ENCODE measurements around the gene HERC3. TPM values are rescaled to one million over a fixed set of nuclear protein-coding genes. Genes with fewer than 3 reads are reported as not detected.

Gene HERC3
- total and polyA plus RNA-seq, 2 donors (not counting 1 experiment from before 2014, with no cell fraction given): 24.0 to 78.1 TPM

DNA sequence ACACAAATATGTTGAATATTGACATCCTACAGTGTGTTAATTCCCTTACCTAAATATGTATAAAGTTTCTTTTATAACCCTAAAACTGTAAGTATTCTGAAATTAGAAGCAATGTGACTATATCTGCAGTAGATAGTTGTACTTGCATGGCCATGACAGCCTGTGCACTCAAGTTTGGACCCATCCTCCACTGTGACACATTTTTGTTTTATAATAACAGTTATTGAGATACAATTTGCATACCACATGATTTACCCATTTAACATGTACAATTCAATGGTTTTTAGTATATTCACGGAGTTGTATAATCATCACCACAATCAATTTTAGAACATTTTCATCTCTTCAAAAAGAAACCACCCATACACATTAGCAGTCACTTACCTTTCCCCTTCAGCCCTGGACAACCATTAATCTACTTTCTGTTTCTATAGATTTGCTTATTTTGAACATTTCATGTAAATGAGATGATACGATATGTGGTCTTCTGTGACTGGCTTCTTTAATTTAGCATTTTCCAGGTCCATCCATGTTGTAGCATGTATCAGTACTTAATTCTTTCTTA is 29.6 kb downstream of the HERC3 start:
- Mint-ChIP-seq H3K4me3 (no peak overlapping the region), H3K9me3 (ENCODE audit: insufficient read depth) (peaks cover 18% of the 10 kb centered on the region), H3K27me3 (no peaks in the 10 kb centered on the region), H3K4me1 (peaks cover 41% of the 10 kb centered on the region), H3K27ac (no peak overlapping the region)
- Histone ChIP-seq H3K4me1 (ENCODE audit: control insufficient read depth in 2 of 2, insufficient read depth in 2 of 2, low read length in 2 of 2) (peaks cover 22 to 24% of the 10 kb centered on the region in 2 donors), H2AFZ (ENCODE audit: insufficient read depth, low read depth, low read length, poor library complexity, severe bottlenecking) (no peak overlapping the region), H3K27ac (ENCODE audit: low read length in 2 of 2) (no peak overlapping the region), H3K9me3 (ENCODE audit: control extremely low read depth in 1 of 3, control insufficient read depth in 2 of 3, insufficient read depth in 1 of 3, low read length in 2 of 3) (peaks cover 3 to 11% (median 8%) of the 10 kb centered on the region in 3 donors), H3K36me3 (replicated peaks in 1 of 2; ENCODE audit: control extremely low read depth in 1 of 2, control insufficient read depth in 1 of 2, extremely low read depth in 1 of 2, insufficient read depth in 2 of 2, low read length in 1 of 2) (peaks cover 0 to 16% of the 10 kb centered on the region in 2 experiments), H3K4me3 (ENCODE audit: control extremely low read depth in 1 of 5, extremely low read depth in 1 of 5, insufficient read depth in 1 of 5, low read depth in 2 of 5, low read length in 4 of 5) (no peak overlapping the region), H4K20me1 (ENCODE audit: control insufficient read depth, insufficient read depth, low read length, poor library complexity, severe bottlenecking) (peaks cover 55% of the 10 kb centered on the region), H3K79me2 (ENCODE audit: control insufficient read depth, insufficient read depth, low read length) (peaks cover 41% of the 10 kb centered on the region), H3K9ac (ENCODE audit: low read length) (no peak overlapping the region), H3K4me2 (replicated peaks; ENCODE audit: low read depth, low read length, poor library complexity, severe bottlenecking) (no peak overlapping the region), H3K27me3 (replicated peaks in 1 of 4; ENCODE audit: control extremely low read depth in 1 of 4, control insufficient read depth in 3 of 4, insufficient read depth in 4 of 4, low read length in 3 of 4) (no peaks in the 10 kb centered on the region)
- TF ChIP-seq, protein P1, sequence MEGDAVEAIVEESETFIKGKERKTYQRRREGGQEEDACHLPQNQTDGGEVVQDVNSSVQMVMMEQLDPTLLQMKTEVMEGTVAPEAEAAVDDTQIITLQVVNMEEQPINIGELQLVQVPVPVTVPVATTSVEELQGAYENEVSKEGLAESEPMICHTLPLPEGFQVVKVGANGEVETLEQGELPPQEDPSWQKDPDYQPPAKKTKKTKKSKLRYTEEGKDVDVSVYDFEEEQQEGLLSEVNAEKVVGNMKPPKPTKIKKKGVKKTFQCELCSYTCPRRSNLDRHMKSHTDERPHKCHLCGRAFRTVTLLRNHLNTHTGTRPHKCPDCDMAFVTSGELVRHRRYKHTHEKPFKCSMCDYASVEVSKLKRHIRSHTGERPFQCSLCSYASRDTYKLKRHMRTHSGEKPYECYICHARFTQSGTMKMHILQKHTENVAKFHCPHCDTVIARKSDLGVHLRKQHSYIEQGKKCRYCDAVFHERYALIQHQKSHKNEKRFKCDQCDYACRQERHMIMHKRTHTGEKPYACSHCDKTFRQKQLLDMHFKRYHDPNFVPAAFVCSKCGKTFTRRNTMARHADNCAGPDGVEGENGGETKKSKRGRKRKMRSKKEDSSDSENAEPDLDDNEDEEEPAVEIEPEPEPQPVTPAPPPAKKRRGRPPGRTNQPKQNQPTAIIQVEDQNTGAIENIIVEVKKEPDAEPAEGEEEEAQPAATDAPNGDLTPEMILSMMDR (IDR thresholded peaks at IDR 0.05): no peak
- TF ChIP-seq EZH2 (IDR thresholded peaks at IDR 0.05; ENCODE audit: borderline replicate concordance, insufficient read depth, low read depth, low read length, poor library complexity, severe bottlenecking): no peak
- ChIA-PET POLR2A (no interaction called here), CTCF (no interaction called here)
- intact Hi-C loops (cut with micrococcal nuclease): no loop called here
- ATAC-seq (ENCODE audit: low read depth): no peak
- WGBS (ENCODE audit: insufficient coverage): 83% methylated on average over 1 of the region's 2 CpGs
- DNase-seq: no peak

DNA sequence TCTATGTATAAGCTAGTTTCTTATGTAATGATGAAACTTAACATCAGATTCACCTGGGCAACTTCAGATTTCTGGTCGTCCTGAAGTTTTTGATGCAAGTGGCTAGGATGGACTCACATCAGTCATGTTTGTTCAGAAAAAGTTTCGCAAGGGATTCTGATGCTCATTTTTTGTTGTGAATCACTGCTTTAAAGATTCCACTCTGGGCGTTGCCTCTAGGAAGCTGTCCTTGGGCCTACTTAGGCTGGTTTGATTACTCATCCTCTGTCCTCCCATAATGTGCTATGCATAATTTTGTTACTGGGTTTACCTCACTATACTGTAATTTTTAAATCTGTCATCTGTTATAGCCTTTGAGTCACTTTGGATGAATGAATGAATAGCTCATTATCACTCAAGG is 30.8 kb downstream of the HERC3 start:
- peaks cover 31% of the 10 kb centered on the region for H3K4me1 Mint-ChIP-seq
- Histone ChIP-seq H4K20me1 (ENCODE audit: control insufficient read depth, insufficient read depth, low read length, poor library complexity, severe bottlenecking) (peaks cover 54% of the 10 kb centered on the region), H3K4me3 (ENCODE audit: control extremely low read depth in 1 of 5, extremely low read depth in 1 of 5, insufficient read depth in 1 of 5, low read depth in 2 of 5, low read length in 4 of 5) (no peak overlapping the region), H3K27me3 (replicated peaks in 1 of 4; ENCODE audit: control extremely low read depth in 1 of 4, control insufficient read depth in 3 of 4, insufficient read depth in 4 of 4, low read length in 3 of 4) (no peaks in the 10 kb centered on the region), H3K9ac (ENCODE audit: low read length) (no peak overlapping the region), H3K79me2 (ENCODE audit: control insufficient read depth, insufficient read depth, low read length) (peaks cover 33% of the 10 kb centered on the region), H3K27ac (ENCODE audit: low read length in 2 of 2) (no peak overlapping the region), H3K9me3 (ENCODE audit: control extremely low read depth in 1 of 3, control insufficient read depth in 2 of 3, insufficient read depth in 1 of 3, low read length in 2 of 3) (peaks cover 3 to 11% (median 8%) of the 10 kb centered on the region in 3 donors), H3K4me1 (ENCODE audit: control insufficient read depth in 2 of 2, insufficient read depth in 2 of 2, low read length in 2 of 2) (peaks cover 17 to 19% of the 10 kb centered on the region in 2 donors), H2AFZ (ENCODE audit: insufficient read depth, low read depth, low read length, poor library complexity, severe bottlenecking) (no peak overlapping the region), H3K4me2 (replicated peaks; ENCODE audit: low read depth, low read length, poor library complexity, severe bottlenecking) (no peak overlapping the region), H3K36me3 (replicated peaks in 1 of 2; ENCODE audit: control extremely low read depth in 1 of 2, control insufficient read depth in 1 of 2, extremely low read depth in 1 of 2, insufficient read depth in 2 of 2, low read length in 1 of 2) (peaks cover 0 to 16% of the 10 kb centered on the region in 2 experiments)
- TF ChIP-seq, protein P1 (IDR thresholded peaks at IDR 0.05): no peak
- no peak for TF ChIP-seq EZH2 (IDR thresholded peaks at IDR 0.05; ENCODE audit: borderline replicate concordance, insufficient read depth, low read depth, low read length, poor library complexity, severe bottlenecking)
- ChIA-PET POLR2A (no interaction called here), CTCF (no interaction called here)
- no peaks in the 10 kb centered on the region for H3K27me3 Mint-ChIP-seq
- DNase-seq (no peak), ATAC-seq (ENCODE audit: low read depth) (no peak)
- no peak overlapping the region for H3K27ac Mint-ChIP-seq
- intact Hi-C loops (cut with micrococcal nuclease): no loop called here
- no peak overlapping the region for H3K4me3 Mint-ChIP-seq
- 100% methylated on average over 3 of the region's 3 CpGs for WGBS (ENCODE audit: insufficient coverage)
- H3K9me3 Mint-ChIP-seq (ENCODE audit: insufficient read depth): peaks cover 18% of the 10 kb centered on the region
